Activated CD4-positive, alpha-beta T cell treated with anti-CD3 and anti-CD28 coated beads, Interleukin-2, Interleukin-4, amounts not matched to agents 100 ng/mL and 50 ng/mL, durations not matched to agents 16 hours and 8 hours (primary cell): ENCODE measurements around the gene SIAH2.

Experiments used
- DNase-seq: peaks from one replicate; pipeline ENCODE4 v3.0.0-alpha.2; 2020; ENCODE audit warnings: low spot score

SIAH2 gene

GRCh38 chr3:150773616-150774192 is 10.7 kb upstream of the SIAH2 start:
- no peak for DNase-seq

DNA sequence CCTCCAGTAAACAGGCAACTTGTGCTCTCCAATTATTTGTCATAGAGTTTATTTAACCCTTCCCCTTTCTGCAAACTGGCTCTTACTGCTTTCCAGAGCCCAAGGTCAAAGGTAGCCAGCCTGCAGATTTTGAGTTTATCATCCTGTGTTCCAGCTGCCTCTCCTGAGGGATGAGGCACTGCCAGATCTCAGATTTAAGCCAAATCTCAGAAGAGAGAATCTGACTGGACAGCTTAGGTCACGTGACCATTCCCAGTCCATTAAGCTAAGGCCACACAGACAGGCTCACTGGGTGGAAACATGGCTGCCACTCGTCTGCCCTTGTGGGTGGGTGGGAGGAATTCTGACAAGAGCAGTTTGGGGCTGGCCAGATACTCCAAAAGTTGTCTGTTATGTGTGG is 8.6 kb upstream of the SIAH2 start:
- no peak for DNase-seq

DNA sequence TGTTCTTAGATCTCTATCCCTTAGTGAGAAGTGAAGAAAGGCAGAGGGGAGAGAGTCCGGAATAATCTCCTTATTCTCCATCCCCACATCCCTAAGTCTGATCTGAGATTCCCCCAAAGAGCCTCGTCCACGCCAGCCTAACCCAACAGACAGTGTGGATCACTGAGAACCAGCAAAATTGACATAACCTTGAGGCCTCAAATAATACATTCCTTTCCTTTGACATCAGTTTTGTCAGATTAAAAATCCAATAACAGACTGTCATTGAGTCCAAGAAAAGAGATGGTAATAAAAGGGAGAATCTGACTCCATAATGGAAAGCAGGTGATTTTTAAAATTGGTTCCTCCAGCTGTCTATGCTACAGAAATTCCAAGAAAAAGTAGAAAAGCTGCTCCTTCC is 7.7 kb upstream of the SIAH2 start:
- no peak for DNase-seq

DNA sequence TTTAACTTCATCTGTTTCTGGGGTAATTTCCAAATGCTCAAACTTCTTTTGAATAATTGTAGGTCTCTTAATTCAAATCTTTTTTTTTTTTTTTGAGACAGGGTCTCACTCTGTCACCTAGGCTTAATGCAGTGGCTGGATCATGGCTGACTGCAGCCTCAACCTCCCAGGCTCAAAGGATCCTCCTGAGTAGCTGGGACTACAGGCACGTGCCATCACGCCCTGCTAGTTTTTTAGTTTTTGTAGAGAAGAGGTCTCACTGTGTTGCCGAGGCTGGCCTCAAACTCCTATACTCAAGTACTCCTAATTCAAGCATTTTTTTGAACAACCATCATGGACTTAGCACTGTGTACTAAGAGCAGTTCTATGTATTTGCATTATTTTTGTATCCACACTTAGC is 3.8 kb upstream of the SIAH2 start:
- no peak for DNase-seq

- DNase-seq: peak; percentile 74
These were observed 3.2 kb upstream of the SIAH2 start for GRCh38 chr3:150765949-150766720.

- DNase-seq: no peak
These were observed 2.0 kb upstream of the SIAH2 start for GRCh38 chr3:150764967-150765366.

DNA sequence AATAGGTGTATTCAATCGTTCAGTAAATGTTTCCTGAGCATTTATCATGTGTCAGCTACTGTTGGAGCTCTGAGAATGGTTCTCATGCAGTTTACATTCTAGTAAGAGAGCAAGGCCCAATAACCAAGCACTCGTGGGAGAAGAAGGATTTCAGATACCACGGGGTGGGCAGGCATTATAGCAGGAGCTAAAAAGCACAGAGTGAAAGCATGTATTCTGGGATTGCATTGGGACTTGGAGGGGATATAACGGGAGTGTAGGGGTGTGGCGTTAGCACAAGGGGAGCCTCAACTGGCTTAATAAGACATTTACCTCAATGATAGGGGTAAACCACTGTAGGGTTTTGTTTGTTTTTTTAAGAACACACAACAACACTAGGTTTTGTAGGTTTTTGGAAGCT is 1.6 kb upstream of the SIAH2 start:
- no peak for DNase-seq

GRCh38 chr3:150763841-150764483 is 993 bp upstream of the SIAH2 start:
- DNase-seq: peak; percentile 49

- no peak for DNase-seq
These were observed 277 bp downstream of the SIAH2 start for GRCh38 chr3:150762662-150763121.

DNA sequence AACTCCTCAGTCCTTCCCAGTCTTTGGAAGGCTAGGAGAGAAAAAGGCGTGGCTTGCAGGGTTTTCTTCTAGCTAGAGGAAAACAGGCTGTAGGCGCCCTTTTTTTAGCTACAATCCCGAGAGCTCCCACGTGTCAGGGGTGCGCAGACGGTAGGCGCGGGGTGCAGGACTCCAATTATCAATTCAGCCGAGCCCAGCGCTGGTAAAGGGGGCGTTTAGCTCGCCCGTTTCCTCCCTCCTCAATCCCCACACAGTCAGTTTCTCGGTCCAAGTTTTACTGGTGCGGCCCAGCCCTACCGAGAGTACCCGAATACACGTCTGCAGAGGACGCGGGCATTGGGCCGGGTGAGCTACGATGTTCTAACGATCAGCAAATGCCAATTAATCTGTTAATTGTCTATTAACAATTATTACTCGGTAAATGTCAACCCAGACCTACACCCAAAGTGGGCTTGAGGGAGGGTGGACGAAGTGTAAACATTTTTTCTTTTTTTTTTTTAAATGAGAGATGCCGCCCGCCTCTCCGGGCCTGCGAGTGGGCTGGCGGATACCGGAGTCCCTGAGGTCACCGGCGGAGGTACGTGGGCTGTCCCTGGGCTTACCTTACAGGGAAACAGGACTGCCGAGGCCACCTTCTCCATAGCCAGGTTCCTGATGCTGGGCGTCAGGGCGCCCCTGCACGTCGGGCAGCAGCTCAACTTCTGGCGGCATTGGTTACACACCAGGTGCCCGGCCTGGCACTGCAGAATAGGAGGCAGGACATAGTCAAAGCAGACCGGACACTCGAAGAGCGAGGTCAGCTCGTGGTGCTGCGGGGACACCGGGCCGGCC is 923 bp downstream of the SIAH2 start:
- no peak for DNase-seq

DNA sequence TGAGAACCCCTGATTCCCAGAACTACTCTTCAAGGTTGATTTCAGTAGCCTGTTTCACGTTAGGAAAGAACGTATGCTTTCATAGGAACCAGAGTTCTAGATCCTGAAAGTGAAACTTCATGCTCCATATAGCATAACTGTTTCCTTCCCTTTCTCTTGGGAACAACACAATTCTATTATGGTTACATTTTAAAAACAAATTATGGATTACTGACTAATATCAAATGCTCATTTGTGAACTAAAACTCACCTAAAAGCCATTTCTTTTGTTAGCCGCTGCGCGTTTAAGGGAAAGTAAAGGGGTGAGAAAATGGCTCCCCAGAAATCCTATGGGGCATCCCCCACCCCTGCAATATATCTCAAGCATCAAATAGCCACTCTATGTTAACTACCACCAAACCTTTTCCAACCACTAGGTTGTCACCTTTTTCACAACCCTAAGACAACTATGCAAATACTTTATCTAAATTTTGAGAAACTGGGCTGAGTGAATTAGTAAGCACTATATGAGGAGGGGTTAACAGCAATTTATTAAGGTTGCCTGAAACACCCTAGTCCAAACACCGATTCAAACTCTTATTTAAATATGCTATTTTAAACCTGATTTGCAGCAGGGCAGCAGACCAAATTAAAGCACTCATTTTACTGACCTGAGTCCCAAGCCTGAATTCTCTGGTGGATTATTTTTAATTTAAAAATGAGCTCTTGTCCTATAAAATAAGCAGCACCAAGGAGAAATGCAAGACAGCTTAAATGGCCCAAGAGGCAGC is 2.4 kb downstream of the SIAH2 start:
- peak; percentile 51 for DNase-seq

DNA sequence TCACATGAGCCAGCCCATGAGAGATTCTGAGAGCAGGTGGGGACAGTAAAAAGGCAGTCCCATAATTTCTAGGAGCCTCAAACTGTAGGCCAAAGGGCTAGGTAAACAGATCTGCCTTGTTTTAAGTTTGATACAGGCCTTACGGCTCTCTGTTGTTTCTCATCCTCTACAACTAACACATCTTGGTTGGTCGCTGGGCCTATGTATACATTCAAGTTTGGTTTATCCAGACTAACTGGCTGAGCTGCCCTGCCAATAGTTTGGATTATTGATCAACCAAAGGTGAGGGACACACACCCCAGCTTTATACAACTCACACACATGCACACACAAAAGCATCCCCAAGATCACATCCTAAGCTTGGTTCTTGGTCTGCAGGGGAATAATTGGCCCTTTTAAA is 3.0 kb downstream of the SIAH2 start:
- no peak for DNase-seq

DNA sequence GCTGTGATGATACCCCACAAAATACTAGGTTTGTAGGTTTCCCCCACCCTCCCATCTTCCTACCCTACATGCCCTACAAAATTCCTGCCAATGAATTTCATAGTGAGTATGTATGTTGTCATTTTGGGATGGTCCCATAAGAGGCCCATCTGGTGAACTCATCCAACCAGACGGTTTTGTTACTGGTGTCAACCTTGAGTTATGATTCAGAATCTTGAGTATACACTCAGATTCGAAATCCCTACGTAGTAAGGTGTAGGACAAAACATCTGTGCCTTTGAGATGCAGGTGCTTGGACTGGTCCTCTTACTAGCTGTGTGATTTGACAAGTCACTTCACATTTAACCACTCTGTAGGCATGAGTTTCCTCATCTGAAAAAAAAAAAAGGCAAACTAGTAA is 3.6 kb downstream of the SIAH2 start:
- peak; percentile 62 for DNase-seq

DNA sequence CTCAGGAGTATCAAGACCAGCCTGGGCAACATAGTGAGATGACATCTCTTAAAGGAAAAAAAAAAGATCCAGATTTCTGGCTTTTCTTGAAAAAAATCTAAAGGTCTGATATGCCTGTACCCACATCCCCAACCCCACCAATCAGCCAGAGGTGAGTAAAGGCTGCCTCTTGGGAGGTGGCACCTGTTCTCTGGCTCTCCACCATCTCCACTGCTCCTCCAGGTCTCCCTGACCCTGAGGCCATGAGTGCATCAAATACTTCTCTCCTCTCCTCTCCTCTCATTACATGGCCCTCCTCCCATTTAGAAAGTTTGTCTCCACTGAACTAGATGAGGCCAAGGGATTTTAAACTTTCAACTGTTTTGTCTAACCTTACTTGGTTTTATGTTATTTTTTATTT is 5.2 kb downstream of the SIAH2 start:
- no peak for DNase-seq

DNA sequence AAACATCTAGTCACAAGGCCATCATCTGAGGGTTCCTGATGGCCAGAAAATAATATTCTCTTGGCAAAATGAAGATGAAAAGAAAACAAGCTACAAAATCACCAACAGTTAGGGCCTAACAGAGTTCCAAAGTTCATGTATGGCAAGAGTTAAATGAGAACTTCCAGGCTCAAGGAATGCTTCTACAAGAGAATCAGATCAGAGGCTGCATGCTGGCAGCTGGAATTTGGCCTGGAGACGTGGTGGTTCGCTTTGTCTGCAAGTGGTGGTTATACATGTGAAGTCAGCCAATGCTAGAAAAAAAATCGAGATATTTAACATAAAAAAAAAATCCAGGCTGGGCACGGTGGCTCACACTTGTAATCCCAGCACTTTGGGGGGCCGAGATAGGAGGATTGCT is 5.6 kb downstream of the SIAH2 start:
- DNase-seq: no peak

GRCh38 chr3:150756491-150757059 is 6.4 kb downstream of the SIAH2 start:
- no peak for DNase-seq

- DNase-seq: no peak
These were observed 7.1 kb downstream of the SIAH2 start for GRCh38 chr3:150755902-150756301.

DNA sequence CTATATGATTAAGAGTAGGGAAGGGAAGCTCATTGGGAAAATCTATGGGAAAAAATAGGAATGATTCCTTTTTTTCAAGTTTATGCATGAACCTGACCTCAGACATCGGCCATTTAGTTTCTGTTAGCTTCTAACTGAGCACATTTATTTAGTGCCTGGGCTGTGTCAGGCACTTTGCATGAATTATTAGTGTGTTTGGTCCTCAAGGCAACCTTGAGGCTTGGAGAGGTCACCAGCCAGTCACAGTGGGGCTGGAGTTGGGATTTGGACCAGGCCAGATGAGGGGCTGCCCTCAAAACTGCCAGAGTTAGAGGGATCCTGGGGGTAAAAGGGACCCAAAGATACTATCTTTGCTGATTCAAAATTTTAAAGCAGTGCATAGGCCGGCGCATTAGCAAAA is 8.1 kb downstream of the SIAH2 start:
- DNase-seq: no peak

GRCh38 chr3:150751781-150752263 is 11.1 kb downstream of the SIAH2 start:
- DNase-seq: no peak

- DNase-seq: no peak
These were observed 13.7 kb downstream of the SIAH2 start for GRCh38 chr3:150749255-150749654.

DNA sequence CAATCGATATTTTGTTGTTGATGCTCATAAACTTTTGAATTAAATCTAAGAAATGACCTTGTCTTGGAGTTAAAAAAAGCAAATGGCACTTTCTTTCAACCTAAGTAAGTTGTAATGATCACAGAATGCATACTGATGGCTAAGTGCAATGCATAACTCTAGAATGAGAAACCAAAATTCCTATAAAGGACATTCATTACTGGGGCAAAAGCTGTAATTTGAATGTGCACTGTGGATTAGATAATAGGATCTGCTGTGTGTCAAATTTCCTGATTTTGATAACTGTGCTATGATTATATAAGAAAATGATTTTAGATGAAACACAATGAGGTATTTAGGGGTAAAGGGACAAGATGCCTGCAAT is 14.3 kb downstream of the SIAH2 start:
- no peak for DNase-seq
